Measurements from ENCODE around the gene GAK.

DNA sequence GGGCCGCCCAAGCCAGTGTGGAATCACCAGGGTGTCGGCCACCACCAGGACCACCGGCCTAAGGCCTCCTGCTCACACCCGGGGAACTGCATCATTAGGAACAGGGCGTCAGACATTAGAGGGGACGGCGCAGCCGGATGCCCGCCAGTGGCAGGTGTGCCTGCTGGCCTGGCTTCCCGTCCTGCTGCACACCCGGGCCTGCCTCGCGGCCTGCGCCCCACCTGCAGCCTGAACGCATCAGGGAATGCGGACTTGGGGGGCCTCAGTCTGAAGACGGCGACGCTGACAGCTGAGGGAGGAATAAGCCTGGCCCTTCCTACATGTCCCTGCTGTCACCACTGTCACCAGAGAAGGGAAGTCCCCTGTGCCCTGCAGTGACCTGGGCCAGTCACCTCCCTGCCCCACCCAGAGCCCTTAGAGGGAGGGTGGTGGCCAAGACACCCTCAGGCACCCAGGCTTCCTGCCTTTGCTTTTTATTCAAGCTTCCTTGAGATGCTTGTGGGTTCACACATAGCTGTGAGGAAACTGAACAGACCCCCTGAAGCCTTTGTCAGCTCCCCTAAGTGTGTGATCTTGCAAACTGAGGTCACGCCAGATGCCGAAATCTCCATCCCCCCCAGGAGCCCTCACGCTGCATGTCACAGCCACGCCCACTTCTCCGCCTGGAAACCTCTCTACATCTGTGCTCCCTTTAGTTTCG is 38.1 kb upstream of the GAK start:
- TF ChIP-seq, protein P1, sequence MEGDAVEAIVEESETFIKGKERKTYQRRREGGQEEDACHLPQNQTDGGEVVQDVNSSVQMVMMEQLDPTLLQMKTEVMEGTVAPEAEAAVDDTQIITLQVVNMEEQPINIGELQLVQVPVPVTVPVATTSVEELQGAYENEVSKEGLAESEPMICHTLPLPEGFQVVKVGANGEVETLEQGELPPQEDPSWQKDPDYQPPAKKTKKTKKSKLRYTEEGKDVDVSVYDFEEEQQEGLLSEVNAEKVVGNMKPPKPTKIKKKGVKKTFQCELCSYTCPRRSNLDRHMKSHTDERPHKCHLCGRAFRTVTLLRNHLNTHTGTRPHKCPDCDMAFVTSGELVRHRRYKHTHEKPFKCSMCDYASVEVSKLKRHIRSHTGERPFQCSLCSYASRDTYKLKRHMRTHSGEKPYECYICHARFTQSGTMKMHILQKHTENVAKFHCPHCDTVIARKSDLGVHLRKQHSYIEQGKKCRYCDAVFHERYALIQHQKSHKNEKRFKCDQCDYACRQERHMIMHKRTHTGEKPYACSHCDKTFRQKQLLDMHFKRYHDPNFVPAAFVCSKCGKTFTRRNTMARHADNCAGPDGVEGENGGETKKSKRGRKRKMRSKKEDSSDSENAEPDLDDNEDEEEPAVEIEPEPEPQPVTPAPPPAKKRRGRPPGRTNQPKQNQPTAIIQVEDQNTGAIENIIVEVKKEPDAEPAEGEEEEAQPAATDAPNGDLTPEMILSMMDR (IDR thresholded peaks at IDR 0.05) = no peak
- TF ChIP-seq POLR2A (IDR thresholded peaks at IDR 0.05; ENCODE audit: low read depth) = no peak
- TF ChIP-seq EP300 (IDR thresholded peaks at IDR 0.05) = no peak

Measured in esophagus muscularis mucosa (tissue), 4 donors.